Measurements from ENCODE around the gene ZNF831.

The ZNF831 gene

DNA sequence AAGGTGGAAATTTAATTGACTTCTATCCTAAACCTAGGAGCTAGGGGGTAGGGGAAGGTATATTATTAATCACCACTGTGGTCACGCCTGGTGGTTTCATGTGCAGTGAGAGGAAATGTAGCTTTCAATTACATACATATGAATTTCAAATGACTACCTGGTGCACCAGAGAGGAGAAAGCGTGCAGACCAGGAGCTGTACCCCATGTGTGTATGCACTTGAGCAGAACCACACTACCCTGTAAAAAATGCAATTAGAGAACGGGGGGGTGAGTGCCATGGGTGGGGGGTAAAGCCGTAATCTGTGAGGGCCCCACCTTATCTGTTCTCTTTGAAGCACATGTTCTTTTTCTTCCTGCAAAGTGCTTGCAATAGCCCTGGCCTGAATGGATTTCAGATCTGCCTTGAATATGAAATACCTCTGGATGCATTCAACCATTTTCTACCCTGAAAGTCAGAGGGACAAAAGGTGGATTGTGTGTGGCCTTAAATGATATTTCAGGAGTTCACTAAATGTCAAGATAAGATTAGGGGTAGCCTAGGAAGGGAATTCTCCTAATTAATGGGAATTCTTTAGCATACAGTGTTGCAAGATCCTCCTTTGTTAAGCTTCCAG lies 105.9 kb downstream of the ZNF831 start:
- no peak for DNase-seq (ENCODE audit: low spot score)
- WGBS, 2 donors (ENCODE audit: extremely low coverage in 2 of 2, insufficient read length in 2 of 2, insufficient replicate concordance in 1 of 2), result no CpG with 5 or more reads among the region's 4 CpGs
- H4K8ac ChIP-seq (ENCODE audit: low read depth, low read length), result no peak overlapping the region
- peaks cover 0 to 8% of the 10 kb centered on the region in 2 donors for H3K4me1 ChIP-seq (ENCODE audit: control insufficient read depth in 2 of 2, insufficient read depth in 1 of 2, low read depth in 1 of 2, low read length in 2 of 2)
- no peak overlapping the region for H3K4me3 ChIP-seq (ENCODE audit: low read length in 2 of 2)
- peaks cover 0 to 8% (median 0%) of the 10 kb centered on the region in 3 experiments for H3K27me3 ChIP-seq (ENCODE audit: control insufficient read depth in 3 of 3, insufficient read depth in 3 of 3, low read depth in 1 of 3, low read length in 3 of 3)
- H3K23ac ChIP-seq (ENCODE audit: low read depth, low read length, poor library complexity), result no peak overlapping the region
- H2BK120ac ChIP-seq (ENCODE audit: low read depth, low read length), result no peak overlapping the region
- no peak overlapping the region for H4K91ac ChIP-seq (ENCODE audit: low read depth, low read length, poor library complexity)
- no peak overlapping the region for H3K14ac ChIP-seq (ENCODE audit: low read length)
- H3K9ac ChIP-seq (ENCODE audit: low read depth, low read length, poor library complexity), result no peak overlapping the region
- H2AK5ac ChIP-seq (ENCODE audit: low read depth, low read length), result no peak overlapping the region
- no peak overlapping the region for H2AFZ ChIP-seq (ENCODE audit: low read length)
- no peaks in the 10 kb centered on the region for H3K36me3 ChIP-seq (replicated peaks in 1 of 2; ENCODE audit: control insufficient read depth in 2 of 2, insufficient read depth in 2 of 2, low read length in 2 of 2)
- no peak overlapping the region for H2BK12ac ChIP-seq (ENCODE audit: low read length)
- no peak overlapping the region for H2BK5ac ChIP-seq (ENCODE audit: low read length)
- H3K18ac ChIP-seq (ENCODE audit: low read length), result no peak overlapping the region
- H3K9me3 ChIP-seq (replicated peaks in 1 of 2; ENCODE audit: control insufficient read depth in 2 of 2, insufficient read depth in 1 of 2, low read depth in 1 of 2, low read length in 2 of 2), result no peaks in the 10 kb centered on the region
- no peaks in the 10 kb centered on the region for H3K79me1 ChIP-seq (ENCODE audit: low read depth, low read length)
- H2BK15ac ChIP-seq (ENCODE audit: low read length), result no peak overlapping the region
- no peak overlapping the region for H3K4ac ChIP-seq (ENCODE audit: low read length)
- no peak overlapping the region for H3K4me2 ChIP-seq (ENCODE audit: insufficient read depth, low read length, poor library complexity, severe bottlenecking)
- no peak overlapping the region for H3K27ac ChIP-seq (replicated peaks; ENCODE audit: low read length)

DNA sequence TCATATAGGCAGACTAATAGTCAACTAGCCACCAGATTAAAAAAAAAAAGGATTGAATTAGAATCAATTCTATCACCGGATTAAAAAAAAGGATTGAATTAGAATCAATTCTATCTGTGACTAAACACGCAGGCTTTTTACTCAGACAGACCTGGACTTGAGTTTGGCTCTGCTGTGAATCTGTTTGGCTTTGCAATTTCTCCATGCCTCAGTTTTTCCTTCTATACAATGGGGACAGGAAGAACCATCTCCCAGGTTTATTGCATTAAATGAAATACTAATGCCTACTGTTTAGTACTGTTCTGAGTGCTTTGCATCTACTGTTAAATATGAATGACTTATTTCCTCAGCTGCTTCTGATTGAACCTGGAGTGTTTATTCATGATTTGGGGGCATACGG lies 106.8 kb downstream of the ZNF831 start:
- H3K23ac ChIP-seq (ENCODE audit: low read depth, low read length, poor library complexity), result no peak overlapping the region
- no peaks in the 10 kb centered on the region for H3K79me1 ChIP-seq (ENCODE audit: low read depth, low read length)
- peaks cover 0 to 8% of the 10 kb centered on the region in 2 donors for H3K4me1 ChIP-seq (ENCODE audit: control insufficient read depth in 2 of 2, insufficient read depth in 1 of 2, low read depth in 1 of 2, low read length in 2 of 2)
- no peak overlapping the region for H3K4me2 ChIP-seq (ENCODE audit: insufficient read depth, low read length, poor library complexity, severe bottlenecking)
- H3K27me3 ChIP-seq (ENCODE audit: control insufficient read depth in 3 of 3, insufficient read depth in 3 of 3, low read depth in 1 of 3, low read length in 3 of 3), result peaks cover 0 to 6% (median 0%) of the 10 kb centered on the region in 3 experiments
- H3K9ac ChIP-seq (ENCODE audit: low read depth, low read length, poor library complexity), result no peak overlapping the region
- no peak overlapping the region for H4K8ac ChIP-seq (ENCODE audit: low read depth, low read length)
- H3K14ac ChIP-seq (ENCODE audit: low read length), result no peak overlapping the region
- no peak overlapping the region for H3K27ac ChIP-seq (replicated peaks; ENCODE audit: low read length)
- no peak for DNase-seq (ENCODE audit: low spot score)
- no peak overlapping the region for H3K4ac ChIP-seq (ENCODE audit: low read length)
- H3K18ac ChIP-seq (ENCODE audit: low read length), result no peak overlapping the region
- H2BK120ac ChIP-seq (ENCODE audit: low read depth, low read length), result no peak overlapping the region
- no peaks in the 10 kb centered on the region for H3K36me3 ChIP-seq (replicated peaks in 1 of 2; ENCODE audit: control insufficient read depth in 2 of 2, insufficient read depth in 2 of 2, low read length in 2 of 2)
- H2BK12ac ChIP-seq (ENCODE audit: low read length), result no peak overlapping the region
- H2BK5ac ChIP-seq (ENCODE audit: low read length), result no peak overlapping the region
- H4K91ac ChIP-seq (ENCODE audit: low read depth, low read length, poor library complexity), result no peak overlapping the region
- H2AFZ ChIP-seq (ENCODE audit: low read length), result no peak overlapping the region
- no CpG with 5 or more reads among the region's 3 CpGs for WGBS, 2 donors (ENCODE audit: extremely low coverage in 2 of 2, insufficient read length in 2 of 2, insufficient replicate concordance in 1 of 2)
- no peak overlapping the region for H3K4me3 ChIP-seq (ENCODE audit: low read length in 2 of 2)
- no peak overlapping the region for H2AK5ac ChIP-seq (ENCODE audit: low read depth, low read length)
- H2BK15ac ChIP-seq (ENCODE audit: low read length), result no peak overlapping the region
- no peaks in the 10 kb centered on the region for H3K9me3 ChIP-seq (replicated peaks in 1 of 2; ENCODE audit: control insufficient read depth in 2 of 2, insufficient read depth in 1 of 2, low read depth in 1 of 2, low read length in 2 of 2)

DNA sequence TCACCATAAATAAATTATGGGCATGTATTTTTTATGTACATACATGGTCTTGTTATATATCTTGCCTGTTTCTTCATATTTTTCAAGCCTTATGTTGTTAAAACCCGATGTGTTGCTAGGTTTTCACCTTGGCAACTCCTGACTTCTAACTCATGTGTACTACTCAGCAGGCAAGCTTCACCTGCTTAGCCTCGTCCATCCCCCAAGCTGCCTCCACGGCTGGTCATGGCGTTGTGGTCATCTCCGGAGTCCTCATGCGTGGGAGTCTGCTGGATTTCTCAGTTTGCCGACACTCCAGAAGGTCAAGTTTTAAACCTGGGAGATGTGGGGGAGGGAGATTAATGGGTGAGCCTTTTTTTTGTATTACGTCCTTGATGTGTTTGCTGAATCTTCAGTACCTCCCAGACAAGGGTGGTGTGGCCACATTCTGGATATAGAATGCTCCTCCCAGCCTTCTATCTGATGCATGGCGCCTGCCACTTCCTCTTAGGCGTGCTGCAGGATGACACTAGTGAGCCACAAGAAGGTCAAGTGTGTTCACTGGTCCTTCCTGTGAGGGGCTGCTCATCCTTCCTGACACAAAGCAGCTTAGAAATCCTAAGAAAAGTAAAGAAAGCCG lies 110.2 kb downstream of the ZNF831 start:
- H3K4ac ChIP-seq (ENCODE audit: low read length), result no peak overlapping the region
- H2BK120ac ChIP-seq (ENCODE audit: low read depth, low read length), result no peak overlapping the region
- no peak overlapping the region for H3K9ac ChIP-seq (ENCODE audit: low read depth, low read length, poor library complexity)
- no peak overlapping the region for H2BK15ac ChIP-seq (ENCODE audit: low read length)
- no peaks in the 10 kb centered on the region for H3K36me3 ChIP-seq (replicated peaks in 1 of 2; ENCODE audit: control insufficient read depth in 2 of 2, insufficient read depth in 2 of 2, low read length in 2 of 2)
- H3K4me3 ChIP-seq (ENCODE audit: low read length in 2 of 2), result no peak overlapping the region
- no peak overlapping the region for H3K27ac ChIP-seq (replicated peaks; ENCODE audit: low read length)
- H2AFZ ChIP-seq (ENCODE audit: low read length), result no peak overlapping the region
- H3K4me2 ChIP-seq (ENCODE audit: insufficient read depth, low read length, poor library complexity, severe bottlenecking), result no peak overlapping the region
- peaks cover 0 to 5% of the 10 kb centered on the region in 2 donors for H3K4me1 ChIP-seq (ENCODE audit: control insufficient read depth in 2 of 2, insufficient read depth in 1 of 2, low read depth in 1 of 2, low read length in 2 of 2)
- H4K8ac ChIP-seq (ENCODE audit: low read depth, low read length), result no peak overlapping the region
- no peak overlapping the region for H2BK12ac ChIP-seq (ENCODE audit: low read length)
- no peaks in the 10 kb centered on the region for H3K79me1 ChIP-seq (ENCODE audit: low read depth, low read length)
- H3K23ac ChIP-seq (ENCODE audit: low read depth, low read length, poor library complexity), result no peak overlapping the region
- no CpG with 5 or more reads among the region's 11 CpGs for WGBS, 2 donors (ENCODE audit: extremely low coverage in 2 of 2, insufficient read length in 2 of 2, insufficient replicate concordance in 1 of 2)
- H2AK5ac ChIP-seq (ENCODE audit: low read depth, low read length), result no peak overlapping the region
- H3K18ac ChIP-seq (ENCODE audit: low read length), result no peak overlapping the region
- H3K27me3 ChIP-seq (ENCODE audit: control insufficient read depth in 3 of 3, insufficient read depth in 3 of 3, low read depth in 1 of 3, low read length in 3 of 3), result peaks cover 0 to 6% (median 0%) of the 10 kb centered on the region in 3 experiments
- no peak overlapping the region for H4K91ac ChIP-seq (ENCODE audit: low read depth, low read length, poor library complexity)
- H3K9me3 ChIP-seq (replicated peaks in 1 of 2; ENCODE audit: control insufficient read depth in 2 of 2, insufficient read depth in 1 of 2, low read depth in 1 of 2, low read length in 2 of 2), result no peaks in the 10 kb centered on the region
- H2BK5ac ChIP-seq (ENCODE audit: low read length), result no peak overlapping the region
- no peak for DNase-seq (ENCODE audit: low spot score)
- H3K14ac ChIP-seq (ENCODE audit: low read length), result no peak overlapping the region

DNA sequence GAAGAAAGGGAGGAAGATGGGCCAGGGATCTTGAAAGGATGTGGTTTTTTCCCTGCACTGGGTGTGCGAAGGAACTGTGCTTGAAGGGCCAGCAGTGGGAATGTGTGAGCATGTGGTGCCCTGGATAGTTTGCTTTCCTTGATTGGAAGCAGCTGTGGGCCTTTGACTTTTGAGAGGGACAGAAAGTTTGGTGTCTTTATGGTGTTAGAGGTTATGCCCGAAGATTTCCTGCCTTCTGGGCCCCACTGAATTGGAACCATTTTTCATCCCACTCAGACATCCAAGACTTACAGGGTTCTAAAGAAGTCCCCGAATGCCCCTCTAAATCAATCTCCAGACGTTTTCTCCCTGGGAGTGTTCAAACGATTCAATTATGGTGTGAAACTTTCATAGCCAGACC lies 113.3 kb downstream of the ZNF831 start:
- no peak overlapping the region for H2AFZ ChIP-seq (ENCODE audit: low read length)
- H3K27me3 ChIP-seq (ENCODE audit: control insufficient read depth in 3 of 3, insufficient read depth in 3 of 3, low read depth in 1 of 3, low read length in 3 of 3), result peaks cover 0 to 3% (median 0%) of the 10 kb centered on the region in 3 experiments
- no peak for DNase-seq (ENCODE audit: low spot score)
- no peak overlapping the region for H2BK12ac ChIP-seq (ENCODE audit: low read length)
- no peak overlapping the region for H2AK5ac ChIP-seq (ENCODE audit: low read depth, low read length)
- H3K23ac ChIP-seq (ENCODE audit: low read depth, low read length, poor library complexity), result no peak overlapping the region
- no peak overlapping the region for H3K4me2 ChIP-seq (ENCODE audit: insufficient read depth, low read length, poor library complexity, severe bottlenecking)
- no peak overlapping the region for H3K27ac ChIP-seq (replicated peaks; ENCODE audit: low read length)
- no CpG with 5 or more reads among the region's 5 CpGs for WGBS, 2 donors (ENCODE audit: extremely low coverage in 2 of 2, insufficient read length in 2 of 2, insufficient replicate concordance in 1 of 2)
- no peak overlapping the region for H4K91ac ChIP-seq (ENCODE audit: low read depth, low read length, poor library complexity)
- H2BK15ac ChIP-seq (ENCODE audit: low read length), result no peak overlapping the region
- H3K79me1 ChIP-seq (ENCODE audit: low read depth, low read length), result no peaks in the 10 kb centered on the region
- H3K18ac ChIP-seq (ENCODE audit: low read length), result no peak overlapping the region
- no peak overlapping the region for H3K4ac ChIP-seq (ENCODE audit: low read length)
- H3K4me1 ChIP-seq (ENCODE audit: control insufficient read depth in 2 of 2, insufficient read depth in 1 of 2, low read depth in 1 of 2, low read length in 2 of 2), result no peaks in the 10 kb centered on the region
- no peak overlapping the region for H3K9ac ChIP-seq (ENCODE audit: low read depth, low read length, poor library complexity)
- no peaks in the 10 kb centered on the region for H3K9me3 ChIP-seq (replicated peaks in 1 of 2; ENCODE audit: control insufficient read depth in 2 of 2, insufficient read depth in 1 of 2, low read depth in 1 of 2, low read length in 2 of 2)
- no peak overlapping the region for H3K4me3 ChIP-seq (ENCODE audit: low read length in 2 of 2)
- no peak overlapping the region for H2BK120ac ChIP-seq (ENCODE audit: low read depth, low read length)
- no peak overlapping the region for H4K8ac ChIP-seq (ENCODE audit: low read depth, low read length)
- no peaks in the 10 kb centered on the region for H3K36me3 ChIP-seq (replicated peaks in 1 of 2; ENCODE audit: control insufficient read depth in 2 of 2, insufficient read depth in 2 of 2, low read length in 2 of 2)
- no peak overlapping the region for H3K14ac ChIP-seq (ENCODE audit: low read length)
- H2BK5ac ChIP-seq (ENCODE audit: low read length), result no peak overlapping the region
